ENCODE data around the gene GLT1D1. TPM values are rescaled to one million over a fixed set of nuclear protein-coding genes. Genes with fewer than 3 reads are reported as not detected.

GLT1D1 gene
- total RNA-seq, 2 experiments from 2014 or later: 0.32 TPM; not detected in 1

GRCh38 chr12:128857133-128857763, 4.0 kb downstream of the GLT1D1 start:
- no TSS peak for BruUV-seq (replicated peaks)
- no peaks in the 10 kb centered on the region for H3K4me1 ChIP-seq (ENCODE audit: insufficient read depth, low read length, poor library complexity, severe bottlenecking)
- no peak overlapping the region for H3K27ac ChIP-seq (ENCODE audit: low read depth, low read length, poor library complexity, severe bottlenecking)
- H2AFZ ChIP-seq (ENCODE audit: low read length): no peak overlapping the region
- no peak overlapping the region for H3K4me2 ChIP-seq (ENCODE audit: low read length)
- no peak for DNase-seq (ENCODE audit: low spot score)
- ChIA-PET POLR2A (interaction anchor here (0.7 to 1.2 kb wide), 2 partner anchors 9 to 27 kb away, joined by 3 read pairs; no protein-coding TSS in a partner anchor), CTCF (ENCODE audit: unreplicated experiment) (no interaction called here)
- no peak overlapping the region for H3K4me3 ChIP-seq (ENCODE audit: low read depth, low read length, poor library complexity, severe bottlenecking)
- TF ChIP-seq, protein P1, sequence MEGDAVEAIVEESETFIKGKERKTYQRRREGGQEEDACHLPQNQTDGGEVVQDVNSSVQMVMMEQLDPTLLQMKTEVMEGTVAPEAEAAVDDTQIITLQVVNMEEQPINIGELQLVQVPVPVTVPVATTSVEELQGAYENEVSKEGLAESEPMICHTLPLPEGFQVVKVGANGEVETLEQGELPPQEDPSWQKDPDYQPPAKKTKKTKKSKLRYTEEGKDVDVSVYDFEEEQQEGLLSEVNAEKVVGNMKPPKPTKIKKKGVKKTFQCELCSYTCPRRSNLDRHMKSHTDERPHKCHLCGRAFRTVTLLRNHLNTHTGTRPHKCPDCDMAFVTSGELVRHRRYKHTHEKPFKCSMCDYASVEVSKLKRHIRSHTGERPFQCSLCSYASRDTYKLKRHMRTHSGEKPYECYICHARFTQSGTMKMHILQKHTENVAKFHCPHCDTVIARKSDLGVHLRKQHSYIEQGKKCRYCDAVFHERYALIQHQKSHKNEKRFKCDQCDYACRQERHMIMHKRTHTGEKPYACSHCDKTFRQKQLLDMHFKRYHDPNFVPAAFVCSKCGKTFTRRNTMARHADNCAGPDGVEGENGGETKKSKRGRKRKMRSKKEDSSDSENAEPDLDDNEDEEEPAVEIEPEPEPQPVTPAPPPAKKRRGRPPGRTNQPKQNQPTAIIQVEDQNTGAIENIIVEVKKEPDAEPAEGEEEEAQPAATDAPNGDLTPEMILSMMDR (conservative IDR thresholded peaks at IDR 0.05; ENCODE audit: low read length): no peak
- TF ChIP-seq EZH2phosphoT487 (IDR thresholded peaks at IDR 0.05; ENCODE audit: borderline replicate concordance, low read depth, low read length): no peak
- no peaks in the 10 kb centered on the region for H3K9me2 ChIP-seq (ENCODE audit: insufficient read depth, low read length)
- intact Hi-C loops (cut with micrococcal nuclease; ENCODE audit: unreplicated experiment): no loop called here
- no peaks in the 10 kb centered on the region for H3K9me3 ChIP-seq (ENCODE audit: low read length)
- no peaks in the 10 kb centered on the region for H3K79me2 ChIP-seq (ENCODE audit: insufficient read depth, low read depth, low read length)
- no peaks in the 10 kb centered on the region for H3K36me3 ChIP-seq (ENCODE audit: insufficient read depth, low read length)
- no peaks in the 10 kb centered on the region for H4K20me1 ChIP-seq (ENCODE audit: insufficient read depth, low read length)

DNA sequence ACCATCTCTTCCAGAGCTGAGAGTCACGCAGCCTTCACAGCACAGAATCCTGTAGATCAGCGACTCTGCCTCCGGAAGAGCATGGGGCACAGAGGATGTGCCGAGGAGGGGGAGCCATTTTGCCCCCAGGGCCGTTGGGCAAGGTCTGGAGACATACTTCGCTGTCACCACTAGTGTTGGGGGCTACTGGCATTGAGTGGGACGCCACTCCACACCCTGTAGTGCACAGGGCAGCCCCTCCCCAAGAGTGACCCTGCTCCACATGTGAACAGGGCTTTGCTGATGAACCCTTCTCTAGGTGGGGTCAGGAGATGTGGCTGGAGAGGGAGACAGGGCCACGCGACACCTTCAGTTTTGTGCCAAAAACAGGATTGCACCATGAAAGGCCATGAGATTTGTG, 6.0 kb downstream of the GLT1D1 start:
- CTCF ChIA-PET (ENCODE audit: unreplicated experiment): no interaction called here

More for the DNA sequence above, 6.0 kb downstream of the GLT1D1 start:
- H3K4me1 ChIP-seq (ENCODE audit: insufficient read depth, low read length, poor library complexity, severe bottlenecking): no peaks in the 10 kb centered on the region
- no peaks in the 10 kb centered on the region for H3K9me3 ChIP-seq (ENCODE audit: low read length)
- no peak for TF ChIP-seq EZH2phosphoT487 (IDR thresholded peaks at IDR 0.05; ENCODE audit: borderline replicate concordance, low read depth, low read length)
- TF ChIP-seq, protein P1 (conservative IDR thresholded peaks at IDR 0.05; ENCODE audit: low read length): no peak
- BruUV-seq (replicated peaks): no TSS peak
- H3K27ac ChIP-seq (ENCODE audit: low read depth, low read length, poor library complexity, severe bottlenecking): no peak overlapping the region
- intact Hi-C loops (cut with micrococcal nuclease; ENCODE audit: unreplicated experiment): no loop called here
- no peak overlapping the region for H3K4me3 ChIP-seq (ENCODE audit: low read depth, low read length, poor library complexity, severe bottlenecking)
- POLR2A ChIA-PET: interaction anchor here (1.1 kb wide), 1 partner anchor 19 kb away, joined by 3 read pairs; no protein-coding TSS in a partner anchor
- no peak overlapping the region for H2AFZ ChIP-seq (ENCODE audit: low read length)
- H3K79me2 ChIP-seq (ENCODE audit: insufficient read depth, low read depth, low read length): no peaks in the 10 kb centered on the region
- no peaks in the 10 kb centered on the region for H4K20me1 ChIP-seq (ENCODE audit: insufficient read depth, low read length)
- no peak overlapping the region for H3K4me2 ChIP-seq (ENCODE audit: low read length)
- H3K36me3 ChIP-seq (ENCODE audit: insufficient read depth, low read length): no peaks in the 10 kb centered on the region
- H3K9me2 ChIP-seq (ENCODE audit: insufficient read depth, low read length): no peaks in the 10 kb centered on the region
- DNase-seq (ENCODE audit: low spot score): no peak
